Endothelial cell of umbilical vein (primary cell): ENCODE data around the gene PITPNM3. TPM values are rescaled to one million over a fixed set of nuclear protein-coding genes. Genes with fewer than 3 reads are reported as not detected.

Experiments used
- BruUV-seq: library from RNA; stranded (reverse); fragments of 400-500 nt; replicated peaks from 2 replicates; lab custom pipeline; 2021; lab: Mats Ljungman, UMichigan
- CTCF ChIA-PET: fragments of 300-600, 350-600 bp; sonication (Branson Sonifier 250); formaldehyde crosslinking; loops from one replicate; lab custom pipeline; 2021; ENCODE audit warnings: antibody characterized with exemption, inconsistent platforms; lab: Charles Lee
- POLR2A ChIA-PET: fragments of 300-600, 350-600 bp; sonication (Branson Sonifier 250); formaldehyde crosslinking; loops from one replicate; lab custom pipeline; 2021; ENCODE audit warnings: antibody characterized with exemption, inconsistent platforms; lab: Charles Lee
- DNase-seq: peaks from one replicate; pipeline ENCODE4 v3.0.0-alpha.2; 2011; ENCODE audit warnings: low read depth, low spot score
- FAIRE-seq: peaks from 2 replicates; lab custom pipeline; 2011; peaks lifted over from hg19 to GRCh38; lab: Jason Lieb, UNC
- H2AFZ ChIP-seq: 2 replicates; pipeline ENCODE4 v1.6.0; 2012; ENCODE audit warnings: low read depth, low read length, control low read depth, inconsistent platforms
- H3K27ac ChIP-seq: 2 replicates; pipeline ENCODE4 v1.5.1; 2011; ENCODE audit warnings: low read depth, mild to moderate bottlenecking, control low read depth, low read length, moderate library complexity; ENCODE audit not compliant: insufficient read depth
- H3K27me3 ChIP-seq, 2 experiments: 2 replicates each; pipeline versions ENCODE4 v1.6.0 to v1.6.1; 2011; ENCODE audit warnings: low read length in 2 of 2, mixed read lengths in 1 of 2; ENCODE audit not compliant: control insufficient read depth in 2 of 2, insufficient read depth in 2 of 2
- H3K36me3 ChIP-seq, 2 experiments: 2 replicates in 1 of 2; 3 replicates in 1 of 2; pipeline ENCODE4 v1.5.1; 2011; ENCODE audit warnings: low read length in 2 of 2, mild to moderate bottlenecking in 1 of 2, moderate library complexity in 1 of 2; ENCODE audit not compliant: control insufficient read depth in 2 of 2, insufficient read depth in 2 of 2; ENCODE audit errors: extremely low read depth in 1 of 2
- H3K4me1 ChIP-seq: 3 replicates; pipeline ENCODE4 v1.5.1; 2011; ENCODE audit warnings: mild to moderate bottlenecking, low read length; ENCODE audit not compliant: control insufficient read depth, insufficient read depth; ENCODE audit errors: extremely low read depth
- H3K4me2 ChIP-seq: 2 replicates; pipeline ENCODE4 v1.6.1; 2011; ENCODE audit warnings: low read length, control low read depth, mixed read lengths; ENCODE audit not compliant: insufficient read depth
- H3K4me3 ChIP-seq, 3 experiments: fragments of 200-600 bp in 1 of 3; sonication (generic), shearing (Covaris generic) in 1 of 3; replicated peaks in 1 of 3; 2 replicates each; pipeline ENCODE4 v1.5.1; 2011 to 2016; ENCODE audit warnings: control low read depth in 3 of 3, low read length in 3 of 3, mild to moderate bottlenecking in 2 of 3, inconsistent platforms in 1 of 3, low read depth in 1 of 3, moderate library complexity in 1 of 3; ENCODE audit not compliant: insufficient read depth in 1 of 3
- H3K79me2 ChIP-seq: 2 replicates; pipeline ENCODE4 v1.6.0; 2012; ENCODE audit warnings: low read length, inconsistent platforms; ENCODE audit not compliant: control insufficient read depth, insufficient read depth
- H3K9ac ChIP-seq: replicated peaks from 2 replicates; pipeline ENCODE3; 2011; ENCODE audit warnings: low read length, control low read depth; ENCODE audit not compliant: insufficient read depth; ENCODE audit errors: extremely low read depth
- H3K9me1 ChIP-seq: replicated peaks from 3 replicates; pipeline ENCODE4 v1.6.0; 2011; ENCODE audit warnings: mild to moderate bottlenecking, low read length; ENCODE audit not compliant: control insufficient read depth, insufficient read depth; ENCODE audit errors: extremely low read depth
- H3K9me3 ChIP-seq: replicated peaks from 2 replicates; pipeline ENCODE4 v1.5.1; 2012; ENCODE audit warnings: low read length, inconsistent platforms; ENCODE audit not compliant: control insufficient read depth, insufficient read depth
- H4K20me1 ChIP-seq: replicated peaks from 2 replicates; pipeline ENCODE3; 2011; ENCODE audit warnings: mild to moderate bottlenecking, low read length; ENCODE audit not compliant: control insufficient read depth, insufficient read depth; ENCODE audit errors: extremely low read depth
- EZH2 ChIP-seq: IDR thresholded peaks from 2 replicates; pipeline ENCODE4 v1.6.1; 2012; ENCODE audit warnings: borderline replicate concordance, low read depth, mild to moderate bottlenecking, moderate library complexity, low read length, inconsistent platforms; ENCODE audit not compliant: severe bottlenecking
- FOS ChIP-seq: IDR thresholded peaks from 2 replicates; pipeline ENCODE4 v1.6.1; 2011; ENCODE audit warnings: mild to moderate bottlenecking, low read length, moderate library complexity, borderline replicate concordance; ENCODE audit not compliant: insufficient read depth
- GATA2 ChIP-seq: IDR thresholded peaks from 2 replicates; pipeline ENCODE4 v1.7.0; 2011; ENCODE audit warnings: low read depth, mild to moderate bottlenecking, moderate library complexity, mixed read lengths, low read length; ENCODE audit not compliant: insufficient read length, insufficient read depth
- JUN ChIP-seq: IDR thresholded peaks from 2 replicates; pipeline ENCODE4 v1.6.1; 2011; ENCODE audit warnings: borderline replicate concordance, low read depth; ENCODE audit not compliant: insufficient read length, insufficient read depth
- MYC ChIP-seq: IDR thresholded peaks from one replicate; pipeline ENCODE4 v1.6.1; 2011; ENCODE audit warnings: mild to moderate bottlenecking, low read depth, low read length
- POLR2A ChIP-seq: IDR thresholded peaks from 2 replicates; pipeline ENCODE4 v1.6.1; 2012; ENCODE audit warnings: low read depth, mild to moderate bottlenecking, control low read depth, low read length
- POLR2AphosphoS5 ChIP-seq: IDR thresholded peaks from 2 replicates; pipeline ENCODE4 v1.6.1; 2012; ENCODE audit warnings: low read depth, mild to moderate bottlenecking, control low read depth, low read length, moderate library complexity; ENCODE audit not compliant: insufficient read depth
- dilution Hi-C: fragments of 300-500 bp; cut with MboI; formaldehyde crosslinking; loops from one replicate; pipeline ENCODE4 v1.15.0; 2019; ENCODE audit warnings: low sequenced_read_pairs; ENCODE audit not compliant: extremely low pct_ligation_motif_present
- intact Hi-C: fragments of 100-400 bp; cut with micrococcal nuclease; formaldehyde crosslinking; loops from one replicate; pipeline ENCODE4 v1.10.0; 2022
- polyA plus RNA-seq, 4 experiments: library from polyadenylated mRNA; depleted of rRNA in 3 of 4; stranded (reverse) in 3 of 4; unstranded in 1 of 4; fragments of >200 nt; gene quantifications; 2 replicates each; pipeline versions ENCODE4 v1.2.1 to v1.2.3, GENCODE V29; 2011 to 2012; ENCODE audit warnings: missing spikeins in 1 of 4
- total RNA-seq: library from RNA; stranded (reverse); gene quantifications from 2 replicates; pipeline ENCODE4 v1.2.3, GENCODE V29; 2021
- TF ChIP-seq, protein P1 (sequence below): IDR thresholded peaks from 2 replicates; pipeline ENCODE4 v1.6.1; 2011; ENCODE audit not compliant: insufficient read depth, insufficient read length
- TF ChIP-seq, protein P2 (sequence below), 2 donors: IDR thresholded peaks; 1 replicate in 1 of 2; 2 replicates in 1 of 2; pipeline ENCODE4 v1.5.1; 2011; ENCODE audit warnings: low read length in 2 of 2, mild to moderate bottlenecking in 2 of 2, moderate library complexity in 2 of 2, control low read depth in 1 of 2, inconsistent platforms in 1 of 2, low read depth in 1 of 2; ENCODE audit not compliant: insufficient read depth in 1 of 2; ENCODE audit errors: extremely low read depth in 1 of 2

Gene PITPNM3
- total and polyA plus RNA-seq, 2 donors (not counting 3 experiments of a cell fraction or from before 2014, with no cell fraction given): 1.0 to 1.9 TPM

DNA sequence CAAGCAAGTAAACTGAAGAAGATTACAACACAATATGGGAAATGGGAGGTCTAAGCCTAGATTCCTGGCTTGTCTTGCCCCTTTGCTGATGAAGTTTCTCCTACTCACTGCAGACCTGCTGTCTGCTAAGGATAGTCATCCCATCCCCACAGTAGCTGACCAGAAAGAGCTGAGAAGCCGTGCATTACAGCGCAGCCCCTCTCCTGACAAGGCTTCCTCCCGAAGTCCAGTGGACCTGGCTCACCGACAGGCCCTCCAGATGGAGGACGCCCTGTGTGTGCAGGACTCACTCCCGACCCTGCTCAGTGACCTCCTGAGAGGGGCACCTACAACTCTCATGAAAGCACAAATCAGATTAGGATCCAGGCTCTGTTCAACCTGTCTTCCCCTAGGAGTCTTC, 48.8 kb upstream of the PITPNM3 start:
- intact Hi-C loops (no loop called here), dilution Hi-C loops (no loop called here)
- ChIA-PET POLR2A (no interaction called here), CTCF (no interaction called here)
- H3K9ac ChIP-seq: no peak overlapping the region
- peaks cover 33 to 35% of the 10 kb centered on the region in 2 experiments for H3K36me3 ChIP-seq
- FAIRE-seq: no peak
- no peak overlapping the region for H3K4me3 ChIP-seq
- H3K27ac ChIP-seq: no peak overlapping the region
- H3K4me1 ChIP-seq: no peaks in the 10 kb centered on the region
- no peak for TF ChIP-seq MYC
- TF ChIP-seq FOS: no peak
- TF ChIP-seq GATA2: no peak
- TF ChIP-seq, protein P1, sequence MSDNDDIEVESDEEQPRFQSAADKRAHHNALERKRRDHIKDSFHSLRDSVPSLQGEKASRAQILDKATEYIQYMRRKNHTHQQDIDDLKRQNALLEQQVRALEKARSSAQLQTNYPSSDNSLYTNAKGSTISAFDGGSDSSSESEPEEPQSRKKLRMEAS: no peak
- no peak for TF ChIP-seq POLR2A
- TF ChIP-seq, protein P2, sequence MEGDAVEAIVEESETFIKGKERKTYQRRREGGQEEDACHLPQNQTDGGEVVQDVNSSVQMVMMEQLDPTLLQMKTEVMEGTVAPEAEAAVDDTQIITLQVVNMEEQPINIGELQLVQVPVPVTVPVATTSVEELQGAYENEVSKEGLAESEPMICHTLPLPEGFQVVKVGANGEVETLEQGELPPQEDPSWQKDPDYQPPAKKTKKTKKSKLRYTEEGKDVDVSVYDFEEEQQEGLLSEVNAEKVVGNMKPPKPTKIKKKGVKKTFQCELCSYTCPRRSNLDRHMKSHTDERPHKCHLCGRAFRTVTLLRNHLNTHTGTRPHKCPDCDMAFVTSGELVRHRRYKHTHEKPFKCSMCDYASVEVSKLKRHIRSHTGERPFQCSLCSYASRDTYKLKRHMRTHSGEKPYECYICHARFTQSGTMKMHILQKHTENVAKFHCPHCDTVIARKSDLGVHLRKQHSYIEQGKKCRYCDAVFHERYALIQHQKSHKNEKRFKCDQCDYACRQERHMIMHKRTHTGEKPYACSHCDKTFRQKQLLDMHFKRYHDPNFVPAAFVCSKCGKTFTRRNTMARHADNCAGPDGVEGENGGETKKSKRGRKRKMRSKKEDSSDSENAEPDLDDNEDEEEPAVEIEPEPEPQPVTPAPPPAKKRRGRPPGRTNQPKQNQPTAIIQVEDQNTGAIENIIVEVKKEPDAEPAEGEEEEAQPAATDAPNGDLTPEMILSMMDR (IDR thresholded peaks at IDR 0.05; ENCODE audit: extremely low read depth in 1 of 2, insufficient read depth in 1 of 2, low read depth in 1 of 2, low read length in 2 of 2): no peak
- no peak for TF ChIP-seq EZH2
- no peak for TF ChIP-seq JUN
- no peak for TF ChIP-seq POLR2AphosphoS5
- DNase-seq: no peak
- H3K79me2 ChIP-seq: no peaks in the 10 kb centered on the region
- no peaks in the 10 kb centered on the region for H3K9me3 ChIP-seq
- no peak overlapping the region for H3K4me2 ChIP-seq
- H3K9me1 ChIP-seq: no peaks in the 10 kb centered on the region
- H3K27me3 ChIP-seq: no peaks in the 10 kb centered on the region
- no peak overlapping the region for H2AFZ ChIP-seq
- no peaks in the 10 kb centered on the region for H4K20me1 ChIP-seq
- no TSS peak for BruUV-seq
